T-helper 1 cell treated with Interleukin-12 subunit alpha and Interleukin-12 subunit beta and Interleukin-4 antibody, amounts not matched to agents 30 ng/mL and 1 ng/mL, for 36 hours (primary cell): ENCODE measurements around the gene KLF15. TPM values are rescaled to one million over a fixed set of nuclear protein-coding genes. Genes with fewer than 3 reads are reported as not detected.

Source experiments
- intact Hi-C: fragments of 100-400 bp; cut with micrococcal nuclease; formaldehyde crosslinking; loops from one replicate; pipeline ENCODE4 v1.15.1; 2024
- total RNA-seq: library from RNA; stranded (reverse); gene quantifications from 2 replicates; pipeline ENCODE4 v1.2.3, GENCODE V29; 2022

Gene KLF15
- total RNA-seq, 1 donor from 2014 or later, result not detected

DNA sequence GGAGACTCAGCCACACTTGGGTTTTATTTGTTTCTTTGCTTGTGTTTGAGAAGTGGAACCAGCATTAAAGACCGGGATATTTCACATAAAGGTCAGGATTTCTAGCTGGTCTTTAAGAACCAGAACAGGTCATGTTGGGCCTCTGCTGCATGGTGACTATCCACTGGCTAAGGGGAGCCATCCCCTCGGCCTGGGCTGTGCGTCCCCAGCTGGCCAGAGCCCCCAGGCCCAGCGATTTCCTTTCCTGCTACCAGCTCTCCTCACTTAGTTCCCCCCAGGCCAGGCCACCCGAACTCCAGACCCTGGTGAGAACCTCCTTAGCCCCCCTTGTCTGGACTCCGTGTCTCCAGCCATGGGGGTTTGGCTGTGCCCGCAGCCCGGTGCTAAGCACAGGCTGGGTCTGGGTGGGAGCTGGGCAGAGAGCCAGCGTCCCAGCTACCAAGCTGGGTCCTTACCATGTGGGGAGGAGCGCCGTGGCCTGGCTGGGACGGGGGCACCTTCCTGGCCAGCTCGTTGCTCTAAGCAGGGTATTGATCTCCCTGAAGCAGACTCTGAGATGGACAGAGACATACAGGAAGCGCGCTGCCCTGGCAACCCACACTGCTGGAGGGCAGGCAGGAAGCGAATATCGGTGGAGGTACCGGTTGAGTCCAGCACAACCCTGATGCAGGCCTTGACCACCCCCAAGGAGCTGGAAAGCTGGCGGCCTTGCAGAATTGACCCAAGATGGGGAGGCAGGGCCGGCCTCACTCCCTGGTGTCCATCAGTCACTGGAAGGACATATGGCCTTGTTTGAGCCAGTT is 49.4 kb downstream of the KLF15 start:
- intact Hi-C loops, result no loop called here

- intact Hi-C loops, result no loop called here
Measured at GRCh38 chr3:126306888-126307482, 50.2 kb downstream of the KLF15 start.

- intact Hi-C loops, result no loop called here
Measured at GRCh38 chr3:126306397-126306796, 50.8 kb downstream of the KLF15 start.

DNA sequence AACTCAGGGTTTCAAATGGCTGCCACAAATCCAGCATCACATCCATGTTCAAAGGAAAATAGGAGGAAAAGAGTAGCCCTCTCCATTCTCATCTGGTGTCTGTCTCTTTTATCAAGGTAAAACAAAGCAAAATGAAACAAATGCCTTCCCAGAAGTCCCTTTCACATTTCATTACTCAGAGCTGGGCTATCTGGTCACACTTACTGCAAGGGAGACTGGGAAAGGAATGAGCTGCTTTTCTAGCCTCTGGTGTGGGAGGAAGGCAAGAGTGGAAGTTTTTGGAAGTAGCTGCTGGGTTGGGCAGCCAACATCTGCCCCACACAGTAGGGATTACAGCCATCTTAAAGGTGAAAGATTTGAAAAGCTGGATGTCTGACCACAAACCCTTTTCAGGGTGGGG is 51.8 kb downstream of the KLF15 start:
- intact Hi-C loops, result no loop called here

GRCh38 chr3:126304704-126305103 is 52.5 kb downstream of the KLF15 start:
- intact Hi-C loops, result no loop called here

DNA sequence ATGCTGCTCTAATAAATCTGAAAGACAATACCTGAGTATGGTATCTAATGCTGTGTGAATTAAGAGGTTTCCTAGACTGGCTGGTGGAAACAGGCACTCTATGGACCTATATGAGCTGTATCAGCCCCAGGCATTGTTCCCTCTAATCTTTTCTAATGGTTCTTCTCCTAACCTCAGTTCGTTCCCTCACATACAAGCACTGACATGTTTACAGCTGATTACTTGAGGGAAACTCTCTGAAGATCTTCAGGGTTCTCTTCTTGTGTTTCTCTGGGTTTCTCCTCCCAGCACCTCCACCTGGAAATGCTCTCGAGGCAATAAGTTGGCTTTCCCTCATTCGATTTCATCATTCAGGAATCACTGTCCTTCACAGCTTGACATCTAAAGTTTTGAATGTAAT is 52.9 kb downstream of the KLF15 start:
- intact Hi-C loops, result no loop called here

DNA sequence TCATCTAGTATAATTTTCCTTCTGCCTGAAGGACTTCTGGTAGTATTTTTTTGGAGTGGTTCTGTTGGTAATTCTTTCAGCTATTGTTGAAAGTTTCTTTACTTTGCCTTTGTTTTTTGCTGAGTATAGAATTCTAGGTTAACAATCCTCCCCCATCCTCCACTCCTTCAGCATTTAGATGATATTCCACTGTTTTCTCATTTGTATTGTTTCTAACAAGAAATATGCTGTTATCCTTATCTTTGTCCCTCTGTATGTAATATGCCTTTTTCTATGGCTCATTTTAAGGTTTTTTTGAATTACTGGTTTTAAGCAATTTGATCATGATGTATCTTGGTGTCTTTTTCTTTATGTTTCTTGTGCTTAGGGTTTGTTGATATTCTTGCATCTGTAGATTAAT is 53.9 kb downstream of the KLF15 start:
- intact Hi-C loops, result no loop called here

- intact Hi-C loops, result no loop called here
Measured at GRCh38 chr3:126300761-126301481, 56.3 kb downstream of the KLF15 start.

DNA sequence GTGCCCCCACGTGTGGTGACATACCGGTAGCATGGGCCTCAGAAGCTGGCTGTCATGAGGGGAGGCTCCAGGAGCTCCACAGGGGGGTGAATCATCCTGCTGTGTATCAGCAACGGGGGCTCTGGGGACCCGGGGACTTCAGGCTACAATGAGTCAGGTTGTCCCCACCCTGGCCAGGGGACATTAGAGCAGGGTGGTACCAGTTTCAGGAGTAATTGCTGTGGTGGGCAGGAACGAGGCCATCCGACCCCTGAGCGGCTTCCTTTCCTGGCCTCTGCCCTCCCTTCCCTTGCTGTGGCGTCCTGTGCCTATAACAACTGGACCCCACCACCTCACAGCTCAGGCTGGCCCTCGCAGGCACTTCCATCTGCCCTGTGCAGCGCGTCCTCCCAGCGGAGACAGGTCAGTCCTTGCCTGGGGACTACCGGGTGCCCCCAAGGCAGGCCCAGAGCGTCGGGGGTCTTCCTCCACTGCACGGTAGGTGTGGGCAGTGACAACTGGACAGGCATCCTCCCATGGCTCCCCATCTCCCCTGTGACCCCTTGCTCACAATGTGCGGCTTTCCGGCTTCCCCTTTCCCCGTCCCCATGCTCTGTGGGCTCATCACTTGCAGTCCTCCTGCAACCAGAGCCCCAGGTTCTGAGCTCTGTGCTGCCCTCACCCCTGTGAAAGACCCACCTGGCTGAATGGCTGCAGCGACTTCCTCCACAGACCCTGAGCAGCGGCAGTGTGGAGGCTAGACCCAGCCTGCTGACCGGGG is 57.0 kb downstream of the KLF15 start:
- intact Hi-C loops, result no loop called here

GRCh38 chr3:126295407-126295939 is 61.7 kb downstream of the KLF15 start:
- intact Hi-C loops, result no loop called here

GRCh38 chr3:126294211-126294808 is 62.9 kb downstream of the KLF15 start:
- intact Hi-C loops, result no loop called here

DNA sequence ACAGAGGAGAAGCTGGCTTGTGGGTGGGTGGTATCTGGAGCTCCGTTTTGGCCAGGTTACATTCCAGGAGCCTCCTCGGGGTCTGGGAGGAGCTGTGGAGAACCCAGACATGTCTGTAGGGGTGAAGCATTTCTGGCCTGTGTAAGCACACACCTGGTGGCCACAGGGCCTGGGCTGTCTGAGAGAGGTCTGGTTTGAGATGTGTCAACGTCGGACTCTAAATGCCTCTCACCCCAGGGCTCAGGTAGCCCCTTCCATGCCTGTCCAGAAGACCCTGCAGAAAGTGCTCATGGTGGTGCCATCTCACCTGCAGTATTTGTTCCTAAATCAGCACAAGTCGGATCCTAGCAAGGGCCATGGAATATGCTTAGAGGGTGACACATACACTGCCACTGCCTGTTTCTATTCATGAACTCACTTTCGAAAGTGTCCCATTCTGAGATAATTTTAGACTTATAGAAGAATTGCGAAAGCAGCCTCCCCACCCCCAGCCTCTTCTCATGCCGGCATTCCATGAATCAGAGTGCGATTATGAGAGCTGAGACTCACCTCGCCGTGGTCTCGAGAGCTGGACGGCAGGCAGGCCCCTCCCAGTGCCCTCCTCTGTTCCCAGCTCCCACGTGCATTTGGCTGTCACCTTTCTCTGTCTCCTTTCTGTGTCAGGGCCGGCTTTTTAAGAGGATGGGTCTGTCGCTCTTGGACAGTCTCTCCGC is 63.7 kb downstream of the KLF15 start:
- intact Hi-C loops, result no loop called here

Other genes with a start within 250 kb of the KLF15 start
- gene ALDH1L1, start 176.8 kb downstream of the KLF15 start, total RNA-seq, result not detected in 2 replicates
- gene CFAP100, start 37.5 kb upstream of the KLF15 start, total RNA-seq, result not detected in 2 replicates
- gene ZXDC, start 118.5 kb upstream of the KLF15 start, total RNA-seq, result 32.5 and 32.6 TPM in 2 replicates
- not detected in 2 replicates for gene UROC1, start 160.4 kb upstream of the KLF15 start, total RNA-seq
- gene CHST13, start 166.7 kb upstream of the KLF15 start, total RNA-seq, result not detected in 2 replicates
- not detected in 2 replicates for gene C3orf22, start 201.5 kb upstream of the KLF15 start, total RNA-seq